ENCODE results near the gene ATP1A3. TPM values are rescaled to one million over a fixed set of nuclear protein-coding genes. Genes with fewer than 3 reads are reported as not detected.
"Not testable (repeated sequence)": the region's sequence is repeated elsewhere in the genome, so short reads cannot be mapped to it uniquely, and the experiment has no call there.

The ATP1A3 gene
- polyA plus RNA-seq, 2 donors = 0.12 TPM

DNA sequence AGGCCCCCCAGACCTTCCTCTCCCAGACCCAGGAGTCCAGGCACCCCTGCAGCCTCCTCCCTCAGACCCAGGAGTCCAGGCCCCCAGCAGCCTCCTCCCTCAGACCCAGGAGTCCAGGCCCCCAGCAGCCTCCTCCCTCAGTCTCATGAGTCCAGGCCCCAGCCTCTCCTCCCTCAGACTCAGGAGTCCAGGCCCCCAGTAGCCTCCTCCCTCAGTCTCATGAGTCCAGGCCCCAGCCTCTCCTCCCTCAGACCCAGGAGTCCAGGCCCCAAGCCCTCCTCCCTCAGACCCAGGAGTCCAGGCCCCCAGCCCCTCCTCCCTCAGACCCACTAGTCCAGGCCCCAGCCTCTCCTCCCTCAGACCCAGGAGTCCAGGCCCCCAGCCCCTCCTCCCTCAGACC is 54.8 kb downstream of the ATP1A3 start:
- H3K4me1 ChIP-seq (ENCODE audit: control insufficient read depth in 2 of 2, insufficient read depth in 2 of 2, low read length in 1 of 2); H3K27ac ChIP-seq (ENCODE audit: low read depth in 2 of 2, low read length in 1 of 2); H3K36me3 ChIP-seq (ENCODE audit: control insufficient read depth in 2 of 2, insufficient read depth in 2 of 2, low read length in 1 of 2); H3K4me3 ChIP-seq (ENCODE audit: low read depth in 1 of 2, low read length in 2 of 2); H3K9me3 ChIP-seq (ENCODE audit: control insufficient read depth in 2 of 2, insufficient read depth in 1 of 2, low read depth in 1 of 2, low read length in 1 of 2): not testable (repeated sequence)
- peaks cover 0 to 12% of the 10 kb centered on the region in 2 donors for H3K27me3 ChIP-seq (ENCODE audit: control insufficient read depth in 1 of 2, insufficient read depth in 2 of 2, low read length in 2 of 2)

DNA sequence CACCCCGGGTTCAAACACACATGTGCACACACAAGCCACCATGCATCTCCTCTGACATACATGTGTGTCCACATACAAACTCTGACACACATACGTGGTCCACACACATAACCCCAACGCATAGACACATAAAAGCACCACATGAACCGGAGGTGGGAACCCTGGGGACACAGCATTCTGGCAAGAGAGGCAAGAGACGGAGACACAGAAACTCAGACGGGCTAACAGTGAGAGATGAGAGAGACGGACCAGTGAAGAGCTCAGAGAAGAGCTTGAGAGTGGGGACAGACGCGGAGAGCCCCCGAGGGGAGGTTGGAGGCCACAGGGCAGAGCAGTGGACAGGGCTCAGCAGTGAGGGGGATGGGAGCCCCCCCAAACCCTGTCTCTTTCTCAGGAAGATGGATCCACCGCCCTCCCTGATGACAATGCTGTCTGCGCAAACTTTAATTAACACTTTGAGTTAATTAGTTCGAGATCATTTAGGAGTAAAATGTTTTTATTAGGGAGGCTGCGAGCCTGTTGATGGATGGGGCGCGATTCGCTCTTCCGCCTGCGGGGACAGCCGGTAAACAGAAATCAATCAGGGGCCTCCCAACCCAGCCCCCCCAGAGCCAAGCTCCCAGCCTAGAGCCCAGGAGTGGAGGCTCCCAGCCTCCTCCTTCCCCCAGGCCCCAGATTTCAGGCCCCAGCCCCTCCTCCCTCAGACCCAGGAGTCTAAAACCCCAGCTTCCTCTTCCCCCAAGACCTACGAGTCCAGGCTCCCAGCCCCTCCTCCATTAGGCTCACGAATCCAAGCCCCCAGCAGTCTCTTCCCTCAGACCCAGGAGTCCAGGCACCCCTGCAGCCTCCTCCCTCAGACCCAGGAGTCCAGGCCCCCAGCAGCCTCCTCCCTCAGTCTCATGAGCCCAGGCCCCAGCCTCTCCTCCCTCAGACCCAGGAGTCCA is 56.2 kb downstream of the ATP1A3 start:
- H3K36me3 ChIP-seq (ENCODE audit: control insufficient read depth in 2 of 2, insufficient read depth in 2 of 2, low read length in 1 of 2) = no peaks in the 10 kb centered on the region
- H3K27me3 ChIP-seq (ENCODE audit: control insufficient read depth in 1 of 2, insufficient read depth in 2 of 2, low read length in 2 of 2) = peaks cover 0 to 12% of the 10 kb centered on the region in 2 donors
- no peaks in the 10 kb centered on the region for H3K9me3 ChIP-seq (ENCODE audit: control insufficient read depth in 2 of 2, insufficient read depth in 1 of 2, low read depth in 1 of 2, low read length in 1 of 2)
- 43 to 49% methylated on average over 22 of the region's 22 CpGs for WGBS, 2 donors
- H3K27ac ChIP-seq (ENCODE audit: low read depth in 2 of 2, low read length in 1 of 2) = no peak overlapping the region
- H3K4me3 ChIP-seq (ENCODE audit: low read depth in 1 of 2, low read length in 2 of 2) = no peak overlapping the region
- H3K4me1 ChIP-seq (ENCODE audit: control insufficient read depth in 2 of 2, insufficient read depth in 2 of 2, low read length in 1 of 2) = peaks cover 2 to 3% of the 10 kb centered on the region in 2 donors

DNA sequence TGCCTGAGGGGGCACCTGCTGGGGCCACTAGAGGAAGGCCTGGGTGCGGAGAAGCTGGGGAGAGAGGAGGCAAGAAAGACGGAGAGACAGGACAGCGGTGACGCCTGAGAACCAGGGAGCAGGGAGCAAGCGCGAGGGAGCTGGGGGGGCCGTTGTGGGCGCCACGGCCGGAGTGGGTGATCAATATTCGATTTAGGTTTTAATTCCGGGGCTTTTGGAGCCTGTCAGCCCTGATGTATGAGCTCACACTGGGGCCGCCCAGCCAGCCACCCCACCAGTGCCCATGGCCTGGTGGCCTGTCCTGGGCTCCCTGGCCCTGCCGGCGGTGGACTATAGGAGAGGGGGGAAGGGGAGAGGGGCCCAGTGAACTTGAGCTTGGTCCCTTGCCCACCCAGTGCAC is 57.1 kb downstream of the ATP1A3 start:
- Histone ChIP-seq H3K27me3 (ENCODE audit: control insufficient read depth in 1 of 2, insufficient read depth in 2 of 2, low read length in 2 of 2) (peaks cover 0 to 19% of the 10 kb centered on the region in 2 donors), H3K36me3 (ENCODE audit: control insufficient read depth in 2 of 2, insufficient read depth in 2 of 2, low read length in 1 of 2) (no peaks in the 10 kb centered on the region), H3K4me1 (ENCODE audit: control insufficient read depth in 2 of 2, insufficient read depth in 2 of 2, low read length in 1 of 2) (peaks cover 2 to 3% of the 10 kb centered on the region in 2 donors), H3K9me3 (ENCODE audit: control insufficient read depth in 2 of 2, insufficient read depth in 1 of 2, low read depth in 1 of 2, low read length in 1 of 2) (no peaks in the 10 kb centered on the region), H3K27ac (ENCODE audit: low read depth in 2 of 2, low read length in 1 of 2) (no peak overlapping the region), H3K4me3 (ENCODE audit: low read depth in 1 of 2, low read length in 2 of 2) (no peak overlapping the region)
- 61 to 69% methylated on average over 12 to 15 of the region's 15 CpGs for WGBS, 2 donors

DNA sequence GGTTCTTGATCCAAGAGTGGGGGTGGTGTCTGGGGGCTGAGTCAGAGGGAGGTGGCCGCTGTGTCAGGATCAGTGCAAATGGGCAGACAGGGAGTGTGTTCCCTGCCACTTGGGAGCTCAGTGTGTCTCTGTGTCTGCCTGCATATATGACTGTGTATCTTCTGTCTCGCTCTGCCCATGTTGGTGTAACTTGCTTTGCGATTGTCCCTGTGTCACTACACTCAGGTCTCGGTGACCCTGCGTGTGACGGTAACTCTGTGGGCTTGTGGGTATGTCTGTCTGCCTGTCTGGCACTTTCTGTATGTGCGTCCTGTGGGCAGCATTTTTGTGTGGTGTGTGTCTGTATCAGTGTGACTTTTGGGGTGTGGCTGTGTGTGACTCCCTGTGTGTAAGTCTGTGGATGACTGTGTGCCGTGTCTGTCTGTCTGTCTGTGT is 57.6 kb downstream of the ATP1A3 start:
- Histone ChIP-seq H3K4me1 (ENCODE audit: control insufficient read depth in 2 of 2, insufficient read depth in 2 of 2, low read length in 1 of 2) (peaks cover 2 to 3% of the 10 kb centered on the region in 2 donors), H3K9me3 (ENCODE audit: control insufficient read depth in 2 of 2, insufficient read depth in 1 of 2, low read depth in 1 of 2, low read length in 1 of 2) (no peaks in the 10 kb centered on the region), H3K36me3 (ENCODE audit: control insufficient read depth in 2 of 2, insufficient read depth in 2 of 2, low read length in 1 of 2) (no peaks in the 10 kb centered on the region), H3K4me3 (ENCODE audit: low read depth in 1 of 2, low read length in 2 of 2) (no peak overlapping the region), H3K27me3 (ENCODE audit: control insufficient read depth in 1 of 2, insufficient read depth in 2 of 2, low read length in 2 of 2) (peaks cover 0 to 19% of the 10 kb centered on the region in 2 donors), H3K27ac (ENCODE audit: low read depth in 2 of 2, low read length in 1 of 2) (no peak overlapping the region)
- 59 to 61% methylated on average over 8 of the region's 8 CpGs for WGBS, 2 donors

DNA sequence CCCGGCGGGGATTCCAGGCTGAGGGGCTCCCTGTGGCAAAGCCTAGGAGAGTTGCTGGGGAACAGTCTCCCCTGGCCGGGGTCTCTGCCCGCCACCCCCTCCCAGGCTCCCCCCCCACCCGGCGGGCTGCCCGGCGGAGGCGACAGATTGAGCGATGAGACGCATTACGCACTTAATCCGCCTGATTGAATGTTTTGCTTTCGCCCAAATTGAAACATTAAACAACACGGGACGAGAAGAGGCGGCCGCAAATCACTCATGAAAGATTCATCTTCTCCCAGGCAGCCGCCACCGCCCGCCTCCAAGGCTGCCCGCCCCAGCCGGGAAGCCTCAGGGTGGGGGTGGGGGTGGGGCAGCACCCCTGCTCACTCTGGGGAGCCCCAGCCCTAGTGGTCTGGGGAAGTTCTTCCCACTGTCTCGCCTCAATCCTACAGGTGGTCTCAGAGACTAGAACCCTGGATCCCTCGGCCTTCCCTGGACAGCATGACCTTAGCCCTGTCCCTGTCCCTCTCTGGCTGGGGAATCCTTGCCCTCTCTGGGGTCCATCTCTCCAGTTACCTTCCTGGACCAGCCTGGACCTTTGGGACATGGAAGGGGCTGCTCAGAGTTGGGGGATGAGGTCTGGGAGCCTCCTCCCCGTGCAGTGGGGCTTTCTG is 58.1 kb downstream of the ATP1A3 start:
- 12 to 22% methylated on average over 18 to 26 of the region's 26 CpGs for WGBS, 2 donors
- H3K4me3 ChIP-seq (ENCODE audit: low read depth in 1 of 2, low read length in 2 of 2) = no peak overlapping the region
- peaks cover 0 to 15% of the 10 kb centered on the region in 2 donors for H3K27me3 ChIP-seq (ENCODE audit: control insufficient read depth in 1 of 2, insufficient read depth in 2 of 2, low read length in 2 of 2)
- H3K27ac ChIP-seq (ENCODE audit: low read depth in 2 of 2, low read length in 1 of 2) = no peak overlapping the region
- no peaks in the 10 kb centered on the region for H3K9me3 ChIP-seq (ENCODE audit: control insufficient read depth in 2 of 2, insufficient read depth in 1 of 2, low read depth in 1 of 2, low read length in 1 of 2)
- no peaks in the 10 kb centered on the region for H3K36me3 ChIP-seq (ENCODE audit: control insufficient read depth in 2 of 2, insufficient read depth in 2 of 2, low read length in 1 of 2)
- H3K4me1 ChIP-seq (ENCODE audit: control insufficient read depth in 2 of 2, insufficient read depth in 2 of 2, low read length in 1 of 2) = peaks cover 2 to 3% of the 10 kb centered on the region in 2 donors

DNA sequence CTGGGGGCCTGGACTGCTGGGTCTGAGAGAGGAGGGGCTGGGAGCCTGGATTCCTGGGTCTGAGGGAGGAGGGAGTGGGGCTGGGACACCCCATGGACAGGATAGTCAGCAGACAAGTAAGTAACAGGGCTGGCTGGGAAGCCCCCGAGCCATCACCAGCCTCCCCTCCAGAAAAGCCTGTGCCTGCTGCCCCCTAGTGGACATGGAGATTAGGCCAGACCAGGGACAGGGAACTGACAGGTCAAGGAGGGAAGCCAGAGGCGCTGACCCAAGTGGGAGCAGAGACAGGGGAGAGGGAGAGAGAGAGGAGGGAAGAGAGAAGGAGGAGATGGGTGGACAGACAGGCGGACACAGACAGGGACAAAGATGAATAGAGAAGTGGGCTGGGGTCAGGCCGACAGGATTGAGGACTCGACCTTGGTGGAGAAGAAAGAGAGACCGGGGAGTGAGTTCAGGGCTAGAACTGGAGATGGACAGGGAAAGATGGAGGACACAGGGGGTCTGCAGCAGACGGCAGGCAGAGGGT is 59.1 kb downstream of the ATP1A3 start:
- H3K36me3 ChIP-seq (ENCODE audit: control insufficient read depth in 2 of 2, insufficient read depth in 2 of 2, low read length in 1 of 2) = no peaks in the 10 kb centered on the region

DNA sequence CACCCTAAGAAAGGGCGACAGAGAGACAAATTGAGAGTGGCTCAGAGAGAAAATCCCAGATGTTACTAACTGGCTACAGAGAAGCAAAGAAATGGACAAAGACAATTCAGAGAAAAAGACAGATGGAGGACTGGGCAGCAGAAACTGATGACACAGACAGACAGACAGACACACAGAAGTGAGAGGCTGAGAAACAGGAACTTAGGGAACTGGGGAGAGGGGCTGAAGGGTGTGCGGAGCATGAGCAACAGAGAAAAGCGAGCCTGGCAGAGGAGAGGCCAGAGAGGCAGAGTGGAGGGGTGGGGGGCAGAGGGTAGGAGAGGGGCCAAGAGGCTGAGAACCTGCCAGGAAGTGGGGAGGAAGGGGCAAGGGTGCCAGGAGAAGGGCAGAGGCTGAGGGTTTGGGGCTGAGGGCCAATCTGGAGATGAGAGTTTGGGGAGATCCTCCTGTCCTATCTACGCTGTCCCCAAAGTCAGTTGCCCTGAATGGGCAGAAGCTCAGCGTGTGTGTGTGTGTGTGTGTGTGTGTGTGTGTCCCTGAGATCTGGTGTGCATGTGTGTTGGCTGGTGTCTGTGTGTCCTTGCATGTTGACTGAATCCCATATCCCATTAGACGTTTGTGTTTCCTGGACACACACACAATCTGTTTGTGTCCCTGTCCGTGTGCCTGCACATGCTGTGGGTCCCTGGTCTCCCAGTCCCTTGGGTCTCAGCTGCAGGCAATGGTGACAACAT is 60.2 kb downstream of the ATP1A3 start:
- no peaks in the 10 kb centered on the region for H3K9me3 ChIP-seq (ENCODE audit: control insufficient read depth in 2 of 2, insufficient read depth in 1 of 2, low read depth in 1 of 2, low read length in 1 of 2)
- no peak overlapping the region for H3K4me3 ChIP-seq (ENCODE audit: low read depth in 1 of 2, low read length in 2 of 2)
- peaks cover 0 to 22% of the 10 kb centered on the region in 2 donors for H3K27me3 ChIP-seq (ENCODE audit: control insufficient read depth in 1 of 2, insufficient read depth in 2 of 2, low read length in 2 of 2)
- H3K4me1 ChIP-seq (ENCODE audit: control insufficient read depth in 2 of 2, insufficient read depth in 2 of 2, low read length in 1 of 2) = peaks cover 2 to 7% of the 10 kb centered on the region in 2 donors
- H3K36me3 ChIP-seq (ENCODE audit: control insufficient read depth in 2 of 2, insufficient read depth in 2 of 2, low read length in 1 of 2) = no peaks in the 10 kb centered on the region
- H3K27ac ChIP-seq (ENCODE audit: low read depth in 2 of 2, low read length in 1 of 2) = no peak overlapping the region
- WGBS, 2 donors = 70 to 76% methylated on average over 7 of the region's 7 CpGs

More for the DNA sequence above, 59.1 kb downstream of the ATP1A3 start:
- Histone ChIP-seq H3K4me3 (ENCODE audit: low read depth in 1 of 2, low read length in 2 of 2) (no peak overlapping the region), H3K4me1 (ENCODE audit: control insufficient read depth in 2 of 2, insufficient read depth in 2 of 2, low read length in 1 of 2) (peaks cover 2 to 3% of the 10 kb centered on the region in 2 donors), H3K9me3 (ENCODE audit: control insufficient read depth in 2 of 2, insufficient read depth in 1 of 2, low read depth in 1 of 2, low read length in 1 of 2) (no peaks in the 10 kb centered on the region), H3K27ac (ENCODE audit: low read depth in 2 of 2, low read length in 1 of 2) (no peak overlapping the region), H3K27me3 (ENCODE audit: control insufficient read depth in 1 of 2, insufficient read depth in 2 of 2, low read length in 2 of 2) (peaks cover 0 to 15% of the 10 kb centered on the region in 2 donors)
- 21 to 24% methylated on average over 7 of the region's 7 CpGs for WGBS, 2 donors

DNA sequence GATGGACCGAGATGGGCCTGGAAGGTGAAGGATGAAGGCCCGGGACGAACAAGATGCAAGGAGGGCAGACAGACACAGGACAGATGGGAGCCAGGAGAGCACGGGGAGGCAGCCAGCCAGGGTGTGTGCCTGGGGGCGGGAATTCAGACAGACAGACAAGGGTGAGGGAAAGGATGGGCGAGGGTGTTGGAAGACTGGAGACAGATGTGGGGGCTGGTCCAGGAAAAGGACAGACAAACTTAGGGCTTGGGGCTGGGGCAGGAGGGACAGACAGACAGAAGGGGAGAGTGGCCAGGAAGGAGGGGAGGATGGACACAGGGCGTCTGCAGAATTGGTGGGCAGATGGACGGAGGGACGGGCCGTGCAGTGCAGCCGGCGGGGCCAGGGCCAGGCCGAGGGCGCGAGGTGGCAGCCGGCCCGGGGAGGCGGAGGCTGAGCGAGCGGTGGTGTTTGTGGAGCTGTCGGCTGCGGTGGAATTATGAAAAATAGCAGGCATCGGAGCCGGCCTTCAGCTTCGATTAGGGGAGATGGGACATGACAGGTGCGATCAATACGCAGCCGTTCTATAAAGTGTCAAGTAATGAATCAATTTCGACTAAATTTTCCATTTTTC is 61.2 kb downstream of the ATP1A3 start:
- H3K36me3 ChIP-seq (ENCODE audit: control insufficient read depth in 2 of 2, insufficient read depth in 2 of 2, low read length in 1 of 2) = no peaks in the 10 kb centered on the region

DNA sequence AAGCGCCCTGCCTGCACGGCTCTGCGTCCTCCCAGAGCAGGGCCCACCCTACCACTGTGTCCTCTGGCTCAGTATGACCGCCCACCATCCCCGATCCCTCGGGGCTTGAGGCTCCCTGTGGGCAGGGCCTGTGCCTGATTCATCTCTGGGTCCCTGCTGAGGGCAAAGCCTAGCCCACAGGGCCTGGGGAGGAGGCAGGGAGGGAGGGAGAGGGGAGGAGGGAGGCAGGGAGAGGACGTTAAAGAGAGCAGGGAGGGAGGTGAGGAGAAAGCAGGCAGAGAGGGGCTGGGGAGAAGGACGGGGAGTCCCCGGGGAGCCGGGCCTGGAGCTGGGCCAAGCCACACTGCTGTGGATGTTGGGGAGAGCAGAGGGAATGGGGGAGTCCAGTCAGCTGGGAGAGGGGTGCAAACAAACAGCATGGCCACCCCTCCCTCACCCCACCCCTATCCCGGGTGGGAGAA is 61.7 kb downstream of the ATP1A3 start:
- H3K27ac ChIP-seq (ENCODE audit: low read depth in 2 of 2, low read length in 1 of 2) = no peak overlapping the region
- no peaks in the 10 kb centered on the region for H3K9me3 ChIP-seq (ENCODE audit: control insufficient read depth in 2 of 2, insufficient read depth in 1 of 2, low read depth in 1 of 2, low read length in 1 of 2)
- H3K4me3 ChIP-seq (ENCODE audit: low read depth in 1 of 2, low read length in 2 of 2) = no peak overlapping the region
- peaks cover 2 to 13% of the 10 kb centered on the region in 2 donors for H3K4me1 ChIP-seq (ENCODE audit: control insufficient read depth in 2 of 2, insufficient read depth in 2 of 2, low read length in 1 of 2)
- H3K36me3 ChIP-seq (ENCODE audit: control insufficient read depth in 2 of 2, insufficient read depth in 2 of 2, low read length in 1 of 2) = no peaks in the 10 kb centered on the region
- WGBS, 2 donors = 26 to 46% methylated on average over 11 of the region's 11 CpGs
- peaks cover 0 to 36% of the 10 kb centered on the region in 2 donors for H3K27me3 ChIP-seq (ENCODE audit: control insufficient read depth in 1 of 2, insufficient read depth in 2 of 2, low read length in 2 of 2)

More for the DNA sequence above, 61.2 kb downstream of the ATP1A3 start:
- H3K27ac ChIP-seq (ENCODE audit: low read depth in 2 of 2, low read length in 1 of 2) = no peak overlapping the region
- peaks cover 2 to 13% of the 10 kb centered on the region in 2 donors for H3K4me1 ChIP-seq (ENCODE audit: control insufficient read depth in 2 of 2, insufficient read depth in 2 of 2, low read length in 1 of 2)
- H3K27me3 ChIP-seq (ENCODE audit: control insufficient read depth in 1 of 2, insufficient read depth in 2 of 2, low read length in 2 of 2) = peaks cover 0 to 31% of the 10 kb centered on the region in 2 donors
- no peaks in the 10 kb centered on the region for H3K9me3 ChIP-seq (ENCODE audit: control insufficient read depth in 2 of 2, insufficient read depth in 1 of 2, low read depth in 1 of 2, low read length in 1 of 2)
- no peak overlapping the region for H3K4me3 ChIP-seq (ENCODE audit: low read depth in 1 of 2, low read length in 2 of 2)
- 24 to 27% methylated on average over 29 of the region's 29 CpGs for whole genome bisulfite sequencing, 2 donors

Measured in esophagus (tissue), 2 donors.